Calu3 (cell line): ENCODE data around the gene DENND2D. TPM values are rescaled to one million over a fixed set of nuclear protein-coding genes. Genes with fewer than 3 reads are reported as not detected.

Source experiments
- BruUV-seq: library from RNA; stranded (reverse); fragments of 400-500 nt; replicated peaks from 2 replicates; lab custom pipeline; 2021; lab: Mats Ljungman, UMichigan
- CTCF ChIA-PET: fragments of 300-600 bp; sonication (Branson Sonifier 250); formaldehyde crosslinking; loops from one replicate; lab custom pipeline; 2022; ENCODE audit warnings: antibody characterized with exemption; lab: Charles Lee
- DNase-seq: peaks from one replicate; pipeline ENCODE4 v3.0.0; 2022
- H3K27ac Mint-ChIP-seq: one replicate; pipeline ENCODE4 v1.8.0; 2022; ENCODE audit warnings: mixed read lengths; ENCODE audit not compliant: unreplicated experiment
- H3K27me3 Mint-ChIP-seq: one replicate; pipeline ENCODE4 v1.8.0; 2022; ENCODE audit warnings: mixed read lengths; ENCODE audit not compliant: unreplicated experiment
- H3K36me3 Mint-ChIP-seq: one replicate; pipeline ENCODE4 v1.8.0; 2022; ENCODE audit warnings: mild to moderate bottlenecking, moderate library complexity, mixed read lengths; ENCODE audit not compliant: insufficient read depth, unreplicated experiment
- H3K4me1 Mint-ChIP-seq: one replicate; pipeline ENCODE4 v1.8.0; 2022; ENCODE audit warnings: mild to moderate bottlenecking, low read depth, mixed read lengths; ENCODE audit not compliant: unreplicated experiment
- H3K4me3 Mint-ChIP-seq: one replicate; pipeline ENCODE4 v1.8.0; 2022; ENCODE audit warnings: mild to moderate bottlenecking, low read depth, moderate library complexity, mixed read lengths; ENCODE audit not compliant: unreplicated experiment
- H3K9me3 Mint-ChIP-seq: one replicate; pipeline ENCODE4 v1.8.0; 2022; ENCODE audit warnings: low read depth, mixed read lengths; ENCODE audit not compliant: unreplicated experiment
- CTCF ChIP-seq: fragments of 200-600 bp; IDR thresholded peaks from one replicate; pipeline ENCODE4 v1.8.0; 2022; ENCODE audit warnings: antibody characterized with exemption; ENCODE audit not compliant: unreplicated experiment
- intact Hi-C: fragments of 100-400 bp; cut with micrococcal nuclease; formaldehyde crosslinking; loops from one replicate; pipeline ENCODE4 v1.10.0; 2022; ENCODE audit not compliant: unreplicated experiment
- total RNA-seq: library from RNA; stranded (reverse); gene quantifications from 2 replicates; pipeline ENCODE4 v1.2.3, GENCODE V29; 2022

DENND2D gene
- total RNA-seq, 1 experiment from 2014 or later = 11.8 TPM

DNA sequence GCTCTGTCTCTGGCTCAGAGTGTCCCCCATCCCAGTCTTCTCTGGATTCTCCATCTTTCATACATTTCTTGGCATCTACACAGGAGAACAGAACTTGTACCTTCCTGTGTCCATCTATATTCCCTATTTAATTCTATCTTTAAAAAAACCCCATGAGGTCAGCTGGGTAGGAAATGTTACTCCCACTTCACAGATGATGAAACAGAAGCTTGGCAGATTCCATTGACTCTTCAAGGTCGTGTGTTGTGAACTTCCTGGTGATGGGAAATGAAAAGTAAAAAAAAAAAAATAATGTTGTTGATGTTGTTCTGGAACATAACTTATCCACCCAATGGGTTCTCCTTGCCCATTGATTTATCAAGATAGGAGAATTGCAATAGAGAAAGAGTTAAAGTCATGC, 35.9 kb upstream of the DENND2D start:
- peaks cover 22% of the 10 kb centered on the region for H3K4me1 Mint-ChIP-seq
- H3K4me3 Mint-ChIP-seq = no peak overlapping the region
- BruUV-seq = no TSS peak
- no peak for DNase-seq
- no peaks in the 10 kb centered on the region for H3K27me3 Mint-ChIP-seq
- no peak overlapping the region for H3K27ac Mint-ChIP-seq
- no peak for TF ChIP-seq CTCF
- H3K9me3 Mint-ChIP-seq = peaks cover 3% of the 10 kb centered on the region
- CTCF ChIA-PET = no interaction called here
- H3K36me3 Mint-ChIP-seq = no peaks in the 10 kb centered on the region
- intact Hi-C loops = no loop called here

GRCh38 chr1:111234866-111235265, 34.4 kb upstream of the DENND2D start:
- peaks cover 27% of the 10 kb centered on the region for H3K4me1 Mint-ChIP-seq
- no peak for TF ChIP-seq CTCF
- no TSS peak for BruUV-seq
- H3K4me3 Mint-ChIP-seq = no peak overlapping the region
- no peak for DNase-seq
- no peaks in the 10 kb centered on the region for H3K9me3 Mint-ChIP-seq
- no peaks in the 10 kb centered on the region for H3K36me3 Mint-ChIP-seq
- intact Hi-C loops = no loop called here
- H3K27me3 Mint-ChIP-seq = no peaks in the 10 kb centered on the region
- no peak overlapping the region for H3K27ac Mint-ChIP-seq
- CTCF ChIA-PET = no interaction called here

DNA sequence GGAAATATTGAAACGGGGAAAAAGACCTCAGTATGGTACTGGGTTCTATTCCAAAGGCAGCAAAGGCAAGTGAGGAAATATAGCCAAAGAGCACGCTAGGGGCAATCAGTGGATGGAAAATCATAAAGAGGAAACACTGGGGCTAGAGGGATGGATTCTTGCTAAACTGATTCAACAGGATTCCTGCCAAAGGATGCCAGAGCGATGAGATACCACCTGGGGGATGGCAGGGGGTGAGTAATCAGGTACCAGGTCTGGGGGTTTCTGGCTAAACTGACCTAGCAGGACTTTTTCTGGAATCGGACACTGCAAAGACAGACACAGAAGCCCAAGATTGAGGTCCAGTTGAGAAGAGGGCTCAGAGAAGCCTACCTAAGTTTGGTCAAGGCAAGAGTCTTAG, 33.8 kb upstream of the DENND2D start:
- BruUV-seq = no TSS peak
- no peaks in the 10 kb centered on the region for H3K36me3 Mint-ChIP-seq
- H3K9me3 Mint-ChIP-seq = no peaks in the 10 kb centered on the region
- H3K27me3 Mint-ChIP-seq = no peaks in the 10 kb centered on the region
- no peak overlapping the region for H3K4me3 Mint-ChIP-seq
- intact Hi-C loops = no loop called here
- H3K27ac Mint-ChIP-seq = no peak overlapping the region
- H3K4me1 Mint-ChIP-seq = peaks cover 31% of the 10 kb centered on the region
- DNase-seq = no peak
- CTCF ChIA-PET = no interaction called here
- no peak for TF ChIP-seq CTCF

GRCh38 chr1:111232134-111232533, 31.7 kb upstream of the DENND2D start:
- Mint-ChIP-seq H3K4me3 (no peak overlapping the region), H3K27me3 (no peaks in the 10 kb centered on the region), H3K9me3 (no peaks in the 10 kb centered on the region), H3K4me1 (peaks cover 32% of the 10 kb centered on the region), H3K27ac (no peak overlapping the region), H3K36me3 (no peaks in the 10 kb centered on the region)
- CTCF ChIA-PET = no interaction called here
- no peak for TF ChIP-seq CTCF
- intact Hi-C loops = no loop called here
- no TSS peak for BruUV-seq
- no peak for DNase-seq
